ENCODE measurements around the gene RANGAP1. TPM values are rescaled to one million over a fixed set of nuclear protein-coding genes. Genes with fewer than 3 reads are reported as not detected.

RANGAP1 gene
- total RNA-seq, 1 donor from 2014 or later = 56.4 TPM

- peaks cover 31% of the 10 kb centered on the region for H3K4me1 Mint-ChIP-seq
Measured at GRCh38 chr22:41308054-41308453, 22.1 kb upstream of the RANGAP1 start.

GRCh38 chr22:41305646-41306045 is 19.7 kb upstream of the RANGAP1 start:
- Mint-ChIP-seq H3K4me3 (no peak overlapping the region), H3K27ac (no peak overlapping the region), H3K36me3 (ENCODE audit: low read depth) (peaks cover 34% of the 10 kb centered on the region), H3K27me3 (no peaks in the 10 kb centered on the region), H3K9me3 (no peaks in the 10 kb centered on the region), H3K4me1 (peaks cover 34% of the 10 kb centered on the region)
- ATAC-seq (ENCODE audit: low read depth) = no peak
- CTCF ChIA-PET = no interaction called here
- intact Hi-C loops (cut with micrococcal nuclease) = no loop called here
- TF ChIP-seq CTCF (IDR thresholded peaks at IDR 0.05) = no peak
- no peak for DNase-seq
- POLR2A ChIA-PET = interaction anchor here (0.6 kb wide), 1 partner anchor 12 kb away, joined by 5 read pairs; no protein-coding TSS in a partner anchor

More at GRCh38 chr22:41308054-41308453, 22.1 kb upstream of the RANGAP1 start:
- POLR2A ChIA-PET = interaction anchor here (0.7 kb wide), 1 partner anchor 1306 kb away, joined by 7 read pairs; no protein-coding TSS in a partner anchor
- no peak overlapping the region for H3K4me3 Mint-ChIP-seq
- TF ChIP-seq CTCF (IDR thresholded peaks at IDR 0.05) = no peak
- no peak overlapping the region for H3K27ac Mint-ChIP-seq
- no peaks in the 10 kb centered on the region for H3K27me3 Mint-ChIP-seq
- peaks cover 42% of the 10 kb centered on the region for H3K36me3 Mint-ChIP-seq (ENCODE audit: low read depth)
- DNase-seq (no peak), ATAC-seq (ENCODE audit: low read depth) (no peak)
- intact Hi-C loops (cut with micrococcal nuclease) = no loop called here
- no peaks in the 10 kb centered on the region for H3K9me3 Mint-ChIP-seq
- CTCF ChIA-PET = no interaction called here

GRCh38 chr22:41302811-41303210 is 16.8 kb upstream of the RANGAP1 start:
- H3K27me3 Mint-ChIP-seq = no peaks in the 10 kb centered on the region
- intact Hi-C loops (cut with micrococcal nuclease) = loop anchor here (2.0 to 5.0 kb wide), 2 partner anchors 98 to 211 kb away; partner anchors contain the start of genes EP300 and L3MBTL2
- peaks cover 36% of the 10 kb centered on the region for H3K4me1 Mint-ChIP-seq
- no peak for ATAC-seq (ENCODE audit: low read depth)
- POLR2A ChIA-PET = interaction anchor here (0.6 to 4.4 kb wide), 8 partner anchors 15 to 447 kb away, joined by 3 to 101 read pairs (median 6); partner anchors contain the start of genes EP300, RANGAP1, ST13 and TEF
- no peak for TF ChIP-seq CTCF (IDR thresholded peaks at IDR 0.05)
- peak overlapping the region; percentile 82 for H3K4me3 Mint-ChIP-seq
- no peaks in the 10 kb centered on the region for H3K9me3 Mint-ChIP-seq
- H3K27ac Mint-ChIP-seq = peak overlapping the region; percentile 77
- CTCF ChIA-PET = no interaction called here
- peaks cover 24% of the 10 kb centered on the region for H3K36me3 Mint-ChIP-seq (ENCODE audit: low read depth)
- DNase-seq = no peak

GRCh38 chr22:41302021-41302767 is 16.2 kb upstream of the RANGAP1 start:
- no peaks in the 10 kb centered on the region for H3K9me3 Mint-ChIP-seq
- POLR2A ChIA-PET = interaction anchor here (0.9 to 4.4 kb wide), 13 partner anchors 9 to 446 kb away, joined by 3 to 101 read pairs (median 5); partner anchors contain the start of genes EP300, POLR3H, RANGAP1 and ST13
- no peaks in the 10 kb centered on the region for H3K27me3 Mint-ChIP-seq
- H3K4me1 Mint-ChIP-seq = peaks cover 31% of the 10 kb centered on the region
- DNase-seq (peak; percentile 26), ATAC-seq (ENCODE audit: low read depth) (no peak)
- peaks cover 18% of the 10 kb centered on the region for H3K36me3 Mint-ChIP-seq (ENCODE audit: low read depth)
- peak overlapping the region; percentile 82 for H3K4me3 Mint-ChIP-seq
- no peak for TF ChIP-seq CTCF (IDR thresholded peaks at IDR 0.05)
- CTCF ChIA-PET = interaction anchor here (1.1 to 1.6 kb wide), 5 partner anchors 14 to 350 kb away, joined by 3 to 14 read pairs (median 7); partner anchors contain the start of gene RANGAP1
- peak overlapping the region; percentile 77 for H3K27ac Mint-ChIP-seq
- intact Hi-C loops (cut with micrococcal nuclease) = loop anchor here (2.0 to 5.0 kb wide), 2 partner anchors 97 to 210 kb away; partner anchors contain the start of genes EP300 and L3MBTL2

Measured in activated B cell treated with CpG ODN at 0.5 μM for 24 hours (primary cell).